ENCODE results near the gene CHAMP1. TPM values are rescaled to one million over a fixed set of nuclear protein-coding genes. Genes with fewer than 3 reads are reported as not detected.

The CHAMP1 gene
- total RNA-seq, 2 donors from 2014 or later = 23.0 to 56.3 TPM

Small RNAs within 50 kb of the gene (microRNA-seq; reads per million reads assigned to microRNA genes)
- not detected for gene MIR4502

Small RNAs within 50 kb of the gene (small RNA-seq; reads per million reads assigned to genes)
- 0 reads per million in 2 donors for gene MIR4502

Other genes starting within 250 kb of the CHAMP1 start
- gene RASA3, start 181.9 kb upstream of the CHAMP1 start, total RNA-seq = 10 to 100 TPM in 1 of 2 donors, 1 to 10 TPM in 1; 8.6 to 12.5 TPM
- under 1 TPM in 1 of 2 donors, not detected in 1; 0.62 TPM for gene CFAP97D2, start 135.2 kb upstream of the CHAMP1 start, total RNA-seq
- 10 to 100 TPM; 37.7 to 75.0 TPM for gene CDC16, start 79.6 kb upstream of the CHAMP1 start, total RNA-seq
- 10 to 100 TPM; 30.6 to 62.9 TPM for gene UPF3A, start 32.9 kb upstream of the CHAMP1 start, total RNA-seq

All from prostate gland (tissue), 2 donors.